Activated CD8-positive, alpha-beta memory T cell treated with anti-CD3 and anti-CD28 coated beads, Interleukin-2, amount 50 U/mL, for 24 hours (primary cell): ENCODE results near the gene ERN1.
A peak's percentile ranks its signal among the peaks of the same experiment; 100 is the strongest.
"Not testable (repeated sequence)": the region's sequence is repeated elsewhere in the genome, so short reads cannot be mapped to it uniquely, and the experiment has no call there.

Experiments
- DNase-seq: peaks from one replicate; pipeline ENCODE4 v3.0.0-alpha.2; 2020; ENCODE audit errors: extremely low read depth

ERN1 gene

GRCh38 chr17:64129765-64130558 is at the start of gene ERN1:
ERN1 (minus strand) TSS chr17:64130144; CDS start chr17:64130029, 115 bp downstream.
- peak; percentile 76 for DNase-seq

GRCh38 chr17:64179024-64179423 is 49.1 kb upstream of the ERN1 start:
- not testable (repeated sequence) for DNase-seq

GRCh38 chr17:64178011-64178825 is 48.3 kb upstream of the ERN1 start:
- no peak for DNase-seq

GRCh38 chr17:64177311-64178010 is 47.5 kb upstream of the ERN1 start:
- DNase-seq, result no peak

GRCh38 chr17:64176556-64176955 is 46.6 kb upstream of the ERN1 start:
- no peak for DNase-seq

- no peak for DNase-seq
Measured at GRCh38 chr17:64174686-64175456, 44.9 kb upstream of the ERN1 start.

GRCh38 chr17:64173646-64174045 is 43.7 kb upstream of the ERN1 start:
- DNase-seq, result no peak

- no peak for DNase-seq
Measured at GRCh38 chr17:64172510-64172909, 42.6 kb upstream of the ERN1 start.

GRCh38 chr17:64171041-64171440 is 41.1 kb upstream of the ERN1 start:
- no peak for DNase-seq

- DNase-seq, result no peak
Measured at GRCh38 chr17:64170286-64170685, 40.3 kb upstream of the ERN1 start.

GRCh38 chr17:64167666-64168065 is 37.7 kb upstream of the ERN1 start:
- not testable (repeated sequence) for DNase-seq

- DNase-seq, result no peak
Measured at GRCh38 chr17:64166876-64167275, 36.9 kb upstream of the ERN1 start.

- DNase-seq, result no peak
Measured at GRCh38 chr17:64165347-64165746, 35.4 kb upstream of the ERN1 start.

- DNase-seq, result no peak
Measured at GRCh38 chr17:64164596-64165285, 34.8 kb upstream of the ERN1 start.

GRCh38 chr17:64163468-64163867 is 33.5 kb upstream of the ERN1 start:
- no peak for DNase-seq

GRCh38 chr17:64162554-64162953 is 32.6 kb upstream of the ERN1 start:
- no peak for DNase-seq

- no peak for DNase-seq
Measured at GRCh38 chr17:64161380-64162176, 31.6 kb upstream of the ERN1 start.

- no peak for DNase-seq
Measured at GRCh38 chr17:64160378-64160777, 30.4 kb upstream of the ERN1 start.

- no peak for DNase-seq
Measured at GRCh38 chr17:64158831-64159590, 29.1 kb upstream of the ERN1 start.
